Stimulated activated CD4-positive, alpha-beta T cell treated with anti-CD3 and anti-CD28 coated beads, TNF-alpha, amount 100 ng/mL, for 1 hour (primary cell): Measurements from ENCODE around the gene TATDN3.
"Not testable (repeated sequence)": the region's sequence is repeated elsewhere in the genome, so short reads cannot be mapped to it uniquely, and the experiment has no call there.

Experiments used
- DNase-seq, 3 donors: peaks; one replicate each; pipeline ENCODE4 v3.0.0-alpha.2; 2020; ENCODE audit warnings: low read depth in 3 of 3, low spot score in 1 of 3

TATDN3 gene

GRCh38 chr1:212791676-212792395, at the start of gene TATDN3, which contains the start of gene NSL1:
Gene TATDN3, plus strand, starts transcription at chr1:212791894. Its CDS starts 28 bp downstream, at chr1:212791922.
Gene NSL1, minus strand, starts transcription at chr1:212791777. Its CDS starts 14 bp downstream, at chr1:212791763.
- DNase-seq: peak; percentile 76 to 99 (median 90)

GRCh38 chr1:212743901-212744475, 47.7 kb upstream of the TATDN3 start:
- no peak for DNase-seq

GRCh38 chr1:212745303-212745702, 46.4 kb upstream of the TATDN3 start:
- DNase-seq: no peak

GRCh38 chr1:212746546-212746945, 45.1 kb upstream of the TATDN3 start:
- DNase-seq: no peak

GRCh38 chr1:212749821-212750535, 41.7 kb upstream of the TATDN3 start:
- no peak for DNase-seq

GRCh38 chr1:212752252-212752933, 39.3 kb upstream of the TATDN3 start:
- no peak for DNase-seq

GRCh38 chr1:212752934-212753497, 38.7 kb upstream of the TATDN3 start:
- no peak for DNase-seq

- no peak for DNase-seq
These were observed 37.9 kb upstream of the TATDN3 start for GRCh38 chr1:212753749-212754148.

- DNase-seq: no peak
These were observed 37.5 kb upstream of the TATDN3 start for GRCh38 chr1:212754193-212754592.

- no peak for DNase-seq
These were observed 37.0 kb upstream of the TATDN3 start for GRCh38 chr1:212754680-212755079.

GRCh38 chr1:212759683-212760082, 32.0 kb upstream of the TATDN3 start:
- no peak for DNase-seq

- DNase-seq: peak in 1 of 3 donors; percentile 42
These were observed 31.4 kb upstream of the TATDN3 start for GRCh38 chr1:212760126-212760823.

GRCh38 chr1:212762234-212762633, 29.5 kb upstream of the TATDN3 start:
- DNase-seq: no peak

- no peak for DNase-seq
These were observed 28.9 kb upstream of the TATDN3 start for GRCh38 chr1:212762839-212763238.

- not testable (repeated sequence) for DNase-seq
These were observed 26.9 kb upstream of the TATDN3 start for GRCh38 chr1:212764718-212765281.

GRCh38 chr1:212766825-212767224, 24.9 kb upstream of the TATDN3 start:
- DNase-seq: not testable (repeated sequence)

- DNase-seq: no peak
These were observed 22.1 kb upstream of the TATDN3 start for GRCh38 chr1:212769459-212770167.

GRCh38 chr1:212771341-212771740, 20.4 kb upstream of the TATDN3 start:
- no peak for DNase-seq

- no peak for DNase-seq
These were observed 18.7 kb upstream of the TATDN3 start for GRCh38 chr1:212773011-212773410.

GRCh38 chr1:212774584-212774983, 17.1 kb upstream of the TATDN3 start:
- DNase-seq: no peak
